Kidney (tissue), 14 donors: ENCODE data around the gene TRIM41. TPM values are rescaled to one million over a fixed set of nuclear protein-coding genes. Genes with fewer than 3 reads are reported as not detected.
"Not testable (repeated sequence)": the region's sequence is repeated elsewhere in the genome, so short reads cannot be mapped to it uniquely, and the experiment has no call there.

ENCODE experiments used
- DNase-seq, 5 donors: peaks; one replicate each; pipeline ENCODE4 v3.0.0-alpha.2; 2013 to 2020
- FAIRE-seq: peaks from 2 replicates; lab custom pipeline; 2012; peaks lifted over from hg19 to GRCh38; lab: Jason Lieb, UNC
- H3K27ac ChIP-seq, 2 donors: one replicate each; pipeline ENCODE4 v1.7.0; 2013; ENCODE audit warnings: low read depth in 2 of 2, low read length in 2 of 2, inconsistent platforms in 1 of 2
- H3K27me3 ChIP-seq: one replicate; pipeline ENCODE4 v1.7.1; 2013; ENCODE audit warnings: low read length, inconsistent platforms; ENCODE audit not compliant: control insufficient read depth, insufficient read depth
- H3K36me3 ChIP-seq, 3 donors: one replicate each; pipeline versions ENCODE4 v1.7.0 to v1.7.1; 2013; ENCODE audit warnings: low read length in 3 of 3, control low read depth in 1 of 3, inconsistent platforms in 1 of 3; ENCODE audit not compliant: insufficient read depth in 3 of 3, control insufficient read depth in 2 of 3
- H3K4me1 ChIP-seq, 3 donors: one replicate each; pipeline versions ENCODE4 v1.7.0 to v1.7.1; 2013; ENCODE audit warnings: low read length in 3 of 3, inconsistent platforms in 1 of 3, low read depth in 1 of 3; ENCODE audit not compliant: control insufficient read depth in 2 of 3, insufficient read depth in 2 of 3
- H3K4me3 ChIP-seq, 3 donors: one replicate each; pipeline versions ENCODE4 v1.7.0 to v1.8.1; 2013; ENCODE audit warnings: low read length in 3 of 3, control low read depth in 1 of 3, inconsistent platforms in 1 of 3
- H3K9ac ChIP-seq, 3 donors: one replicate each; pipeline versions ENCODE4 v1.7.0 to v1.7.1; 2013; ENCODE audit warnings: low read length in 3 of 3, control low read depth in 1 of 3, inconsistent platforms in 1 of 3
- H3K9me3 ChIP-seq, 3 donors: one replicate each; pipeline versions ENCODE4 v1.7.0 to v1.7.1; 2013; ENCODE audit warnings: low read length in 3 of 3, control low read depth in 1 of 3, inconsistent platforms in 1 of 3; ENCODE audit not compliant: control insufficient read depth in 2 of 3, insufficient read depth in 1 of 3
- intact Hi-C: fragments of 100-400 bp; cut with DNase I; formaldehyde crosslinking; loops from one replicate; pipeline ENCODE4 v1.11.1; 2022
- polyA plus RNA-seq: library from polyadenylated mRNA; stranded (reverse); fragments of 350-450 nt; fragmentation: Illumina TruSeq; extraction: RNeasy Lipid Tissue Mini Kit (QIAGEN cat#74804); gene quantifications from one replicate; pipeline ENCODE4 v1.2.3, GENCODE V29; 2014; ENCODE audit warnings: low read depth, low replicate concordance; ENCODE audit not compliant: insufficient read depth
- total RNA-seq: library from RNA; stranded (reverse); fragmentation: NEBNext Ultra II Directional; extraction: Animal tissue kit (Norgen Biotek cat#: 25700); gene quantifications from one replicate; pipeline ENCODE4 v1.2.1, GENCODE V29; 2021
- TF ChIP-seq, protein P1 (sequence below): IDR thresholded peaks from 3 replicates; pipeline ENCODE4 v1.5.1; 2012; ENCODE audit warnings: mild to moderate bottlenecking, moderate library complexity, borderline replicate concordance; ENCODE audit not compliant: insufficient read depth; ENCODE audit errors: extremely low read depth
- donor health status: control.
- donor health status: control.
- donor health status: control.
- donor health status: control.
- donor health status: control.
- donor health status: DM: yes; HTN: yes; CAD: no.
- donor health status: Normal renal cell carcinoma (clear cell type).

TRIM41 gene
- total and polyA plus RNA-seq, 2 donors from 2014 or later: 21.8 to 34.9 TPM

DNA sequence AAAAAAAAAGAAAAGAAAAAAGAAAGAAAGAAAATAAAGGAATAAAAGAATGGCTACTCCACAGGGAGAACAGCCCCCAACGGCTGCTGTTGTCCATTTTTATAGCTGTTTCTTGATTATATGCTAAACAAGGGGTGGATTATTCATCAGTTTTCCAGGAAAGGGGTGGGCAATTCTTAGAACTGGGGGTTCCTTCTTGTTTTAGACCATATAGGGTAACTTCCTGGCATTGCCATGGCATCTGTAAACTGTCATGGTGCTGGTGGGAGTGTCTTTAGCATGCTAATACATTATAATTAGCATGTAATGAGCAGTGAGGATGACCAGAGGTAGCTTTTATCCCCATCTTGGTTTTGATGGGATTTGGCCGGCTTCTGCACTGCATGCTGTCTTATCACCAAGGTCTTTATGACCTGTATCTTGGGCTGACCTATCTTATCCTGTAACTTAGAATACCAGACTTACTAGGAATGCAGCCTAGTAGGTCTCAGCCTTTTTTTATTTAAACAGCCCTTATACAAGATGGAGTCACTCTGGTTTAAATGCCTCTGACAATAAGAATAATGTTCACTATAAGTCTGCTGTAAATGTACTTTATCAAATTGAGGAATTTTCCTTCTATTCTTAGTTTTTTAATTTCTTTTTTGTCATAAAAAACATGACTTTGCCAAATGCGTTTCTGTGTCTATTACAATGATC is 46.7 kb upstream of the TRIM41 start:
- Histone ChIP-seq H3K9me3 (no peaks in the 10 kb centered on the region), H3K27ac (no peak overlapping the region), H3K4me3 (no peak overlapping the region), H3K36me3 (no peaks in the 10 kb centered on the region), H3K27me3 (peaks cover 31% of the 10 kb centered on the region), H3K4me1 (no peaks in the 10 kb centered on the region), H3K9ac (no peak overlapping the region)
- TF ChIP-seq, protein P1, sequence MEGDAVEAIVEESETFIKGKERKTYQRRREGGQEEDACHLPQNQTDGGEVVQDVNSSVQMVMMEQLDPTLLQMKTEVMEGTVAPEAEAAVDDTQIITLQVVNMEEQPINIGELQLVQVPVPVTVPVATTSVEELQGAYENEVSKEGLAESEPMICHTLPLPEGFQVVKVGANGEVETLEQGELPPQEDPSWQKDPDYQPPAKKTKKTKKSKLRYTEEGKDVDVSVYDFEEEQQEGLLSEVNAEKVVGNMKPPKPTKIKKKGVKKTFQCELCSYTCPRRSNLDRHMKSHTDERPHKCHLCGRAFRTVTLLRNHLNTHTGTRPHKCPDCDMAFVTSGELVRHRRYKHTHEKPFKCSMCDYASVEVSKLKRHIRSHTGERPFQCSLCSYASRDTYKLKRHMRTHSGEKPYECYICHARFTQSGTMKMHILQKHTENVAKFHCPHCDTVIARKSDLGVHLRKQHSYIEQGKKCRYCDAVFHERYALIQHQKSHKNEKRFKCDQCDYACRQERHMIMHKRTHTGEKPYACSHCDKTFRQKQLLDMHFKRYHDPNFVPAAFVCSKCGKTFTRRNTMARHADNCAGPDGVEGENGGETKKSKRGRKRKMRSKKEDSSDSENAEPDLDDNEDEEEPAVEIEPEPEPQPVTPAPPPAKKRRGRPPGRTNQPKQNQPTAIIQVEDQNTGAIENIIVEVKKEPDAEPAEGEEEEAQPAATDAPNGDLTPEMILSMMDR: no peak
- no peak for DNase-seq
- intact Hi-C loops: no loop called here
- no peak for FAIRE-seq

DNA sequence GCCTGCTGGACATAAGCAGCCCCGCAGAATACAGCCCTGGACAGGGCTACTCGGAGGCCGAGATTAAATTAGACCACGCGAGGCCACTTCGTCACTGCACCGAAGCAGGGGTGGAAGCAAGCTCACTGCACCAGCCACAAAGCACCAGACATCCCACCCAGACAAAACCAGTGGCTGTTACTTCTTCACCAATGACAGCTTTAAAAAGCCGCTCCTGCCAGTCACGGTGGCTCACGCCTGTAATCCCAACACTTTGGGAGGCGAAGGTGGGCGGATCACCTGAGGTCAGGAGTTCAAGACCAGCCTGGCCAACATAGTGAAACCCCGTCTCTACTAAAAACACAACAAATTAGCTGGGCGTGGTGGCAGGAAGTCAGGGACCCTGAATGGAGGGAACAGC is 45.5 kb upstream of the TRIM41 start:
- intact Hi-C loops, H3K36me3 ChIP-seq, H3K9me3 ChIP-seq, DNase-seq, H3K9ac ChIP-seq, FAIRE-seq, H3K4me3 ChIP-seq, H3K27ac ChIP-seq, H3K4me1 ChIP-seq: not testable (repeated sequence)
- peaks cover 20% of the 10 kb centered on the region for H3K27me3 ChIP-seq

DNA sequence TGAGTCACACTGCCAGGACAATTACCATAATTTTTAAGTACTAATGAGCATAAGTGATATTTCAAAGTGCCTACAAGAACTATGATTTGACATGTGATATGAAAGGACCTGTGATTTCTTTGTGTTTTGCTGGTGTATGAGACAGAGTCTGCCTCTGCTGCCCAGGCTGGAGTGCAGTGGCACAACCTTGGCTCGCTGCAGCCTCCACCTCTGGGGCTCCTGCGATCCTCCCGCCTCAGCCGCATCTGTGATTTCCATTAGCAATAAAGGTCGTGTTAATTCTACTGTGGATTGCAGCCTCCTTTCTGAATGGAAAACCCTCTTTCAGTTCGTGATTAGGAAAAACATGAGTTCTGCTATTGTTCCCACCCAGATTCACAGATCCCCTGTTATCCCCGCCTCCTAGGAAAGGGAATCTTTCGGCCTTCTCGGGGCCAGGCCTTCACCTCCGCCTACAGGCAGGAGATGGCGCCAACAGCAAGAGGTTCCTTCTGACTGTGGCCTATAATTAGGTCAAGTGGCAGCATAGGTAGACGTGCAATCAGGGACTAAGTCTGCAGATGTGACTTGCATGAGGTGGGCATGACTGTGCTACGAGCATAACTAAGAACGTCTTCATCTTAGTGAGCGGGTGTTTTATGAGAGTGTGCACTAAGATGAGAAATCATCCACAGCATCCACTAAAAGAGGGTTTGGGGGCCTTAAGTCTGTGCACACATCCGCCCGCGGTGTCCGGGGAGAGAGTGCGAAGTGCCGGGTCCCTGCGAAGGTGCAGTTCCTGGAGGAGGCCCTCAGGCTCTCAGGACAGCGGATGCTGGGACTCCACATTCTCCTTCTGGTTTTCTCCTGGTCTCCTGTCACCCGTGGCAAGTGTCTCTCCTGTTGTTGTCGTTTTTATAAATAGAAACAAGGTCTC is 41.2 kb upstream of the TRIM41 start:
- intact Hi-C loops: no loop called here
- FAIRE-seq (no peak), DNase-seq (peak in 4 of 5 donors; percentile 73 to 82 (median 80))
- no peak overlapping the region for H3K4me3 ChIP-seq
- H3K27ac ChIP-seq: no peak overlapping the region
- no peak overlapping the region for H3K9ac ChIP-seq
- H3K36me3 ChIP-seq: no peaks in the 10 kb centered on the region
- H3K27me3 ChIP-seq: no peaks in the 10 kb centered on the region
- H3K9me3 ChIP-seq: no peaks in the 10 kb centered on the region
- no peaks in the 10 kb centered on the region for H3K4me1 ChIP-seq
- TF ChIP-seq, protein P1: peak; percentile 62

DNA sequence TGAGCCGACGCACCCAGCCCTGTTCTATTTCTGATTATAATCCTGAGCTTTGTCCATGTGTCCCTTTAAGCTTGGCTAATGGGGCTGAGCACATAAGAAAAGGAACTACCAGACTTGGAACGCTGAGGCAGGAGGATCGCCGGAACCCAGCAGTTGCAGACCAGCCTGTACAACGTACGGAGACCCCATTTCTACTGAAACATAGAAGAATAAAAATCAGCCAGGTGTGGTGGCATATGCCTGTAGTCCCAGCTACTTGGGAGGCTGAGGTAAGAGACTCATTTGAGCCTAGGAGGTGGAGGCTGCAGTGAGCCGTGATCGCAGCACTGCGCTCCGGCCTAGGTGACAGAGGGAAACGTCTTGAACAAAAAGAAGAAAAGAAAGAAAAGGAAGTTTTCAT is 40.4 kb upstream of the TRIM41 start:
- intact Hi-C loops: no loop called here
- Histone ChIP-seq H3K9me3 (no peaks in the 10 kb centered on the region), H3K27ac (no peak overlapping the region), H3K9ac (no peak overlapping the region), H3K4me1 (no peaks in the 10 kb centered on the region), H3K4me3 (no peak overlapping the region), H3K27me3 (no peaks in the 10 kb centered on the region), H3K36me3 (no peaks in the 10 kb centered on the region)
- DNase-seq: peak in 1 of 5 donors; percentile 31
- FAIRE-seq: no peak
- TF ChIP-seq, protein P1: no peak
